Mesendoderm (in vitro differentiated cells): ENCODE data around the gene LMO1.

ENCODE experiments used
- DNase-seq: peaks from one replicate; pipeline ENCODE4 v3.0.0; 2013
- H2AK5ac ChIP-seq: 2 replicates; pipeline ENCODE4 v1.6.1; 2013; ENCODE audit warnings: low read length, inconsistent platforms
- H2BK120ac ChIP-seq: 2 replicates; pipeline ENCODE4 v1.6.1; 2013; ENCODE audit warnings: low read depth, mild to moderate bottlenecking, low read length, moderate library complexity, mixed read lengths
- H2BK15ac ChIP-seq: replicated peaks from 2 replicates; pipeline ENCODE4 v1.6.1; 2013; ENCODE audit warnings: low read depth, mild to moderate bottlenecking, moderate library complexity
- H2BK5ac ChIP-seq: 2 replicates; pipeline ENCODE4 v1.6.1; 2013; ENCODE audit warnings: low read length, inconsistent platforms
- H3K18ac ChIP-seq: 2 replicates; pipeline ENCODE4 v1.6.1; 2013; ENCODE audit warnings: mild to moderate bottlenecking, low read length, mixed read lengths
- H3K23ac ChIP-seq: one replicate; pipeline ENCODE4 v1.6.1; 2013; ENCODE audit warnings: low read length
- H3K27ac ChIP-seq: 2 replicates; pipeline ENCODE4 v1.5.1; 2013; ENCODE audit warnings: low read depth, mild to moderate bottlenecking, inconsistent platforms, low read length, moderate library complexity
- H3K27me3 ChIP-seq: 2 replicates; pipeline ENCODE4 v1.6.1; 2013; ENCODE audit warnings: low read length, control low read depth, mild to moderate bottlenecking, inconsistent platforms; ENCODE audit not compliant: insufficient read depth, poor library complexity
- H3K36me3 ChIP-seq: 2 replicates; pipeline ENCODE4 v1.6.1; 2013; ENCODE audit warnings: low read length, inconsistent platforms; ENCODE audit not compliant: control insufficient read depth, insufficient read depth
- H3K4ac ChIP-seq: one replicate; pipeline ENCODE4 v1.6.1; 2013; ENCODE audit warnings: low read depth, mild to moderate bottlenecking, low read length, moderate library complexity
- H3K4me1 ChIP-seq: 2 replicates; pipeline ENCODE4 v1.6.1; 2013; ENCODE audit warnings: low read depth, low read length, inconsistent platforms; ENCODE audit not compliant: control insufficient read depth
- H3K4me2 ChIP-seq: 2 replicates; pipeline ENCODE4 v1.6.1; 2013; ENCODE audit warnings: low read length
- H3K4me3 ChIP-seq: 2 replicates; pipeline ENCODE4 v1.5.1; 2013; ENCODE audit warnings: mild to moderate bottlenecking, low read length
- H3K56ac ChIP-seq: one replicate; pipeline ENCODE4 v1.6.1; 2013; ENCODE audit warnings: low read length
- H3K79me1 ChIP-seq: 2 replicates; pipeline ENCODE4 v1.6.1; 2013; ENCODE audit warnings: low read length, inconsistent platforms
- H3K79me2 ChIP-seq: 2 replicates; pipeline ENCODE4 v1.6.1; 2013; ENCODE audit warnings: mild to moderate bottlenecking, low read length; ENCODE audit not compliant: control insufficient read depth, insufficient read depth
- H3K9ac ChIP-seq: 2 replicates; pipeline ENCODE4 v1.6.1; 2013; ENCODE audit warnings: low read length, inconsistent platforms
- H4K5ac ChIP-seq: one replicate; pipeline ENCODE4 v1.6.1; 2013; ENCODE audit warnings: low read length
- H4K8ac ChIP-seq: one replicate; pipeline ENCODE4 v1.6.1; 2013; ENCODE audit warnings: low read depth, mild to moderate bottlenecking, control low read depth, low read length, moderate library complexity
- WGBS: extraction: QIAGEN DNeasy Blood & Tissue Kit; methylation state at CpG from one replicate; pipeline ENCODE4 v1.1.7; 2013; ENCODE audit warnings: low lambda C conversion rate, missing lambda C conversion rate; ENCODE audit not compliant: insufficient coverage; ENCODE audit errors: extremely low coverage; 5-methylcytosine and 5-hydroxymethylcytosine counted together

Gene LMO1

GRCh38 chr11:8282631-8283030 lies 19.0 kb upstream of the LMO1 start:
- H3K27me3 ChIP-seq: no peaks in the 10 kb centered on the region
- H3K18ac ChIP-seq: no peak overlapping the region
- H2AK5ac ChIP-seq: no peak overlapping the region
- peak overlapping the region; percentile 65 for H3K4me2 ChIP-seq
- H4K5ac ChIP-seq: no peak overlapping the region
- no peaks in the 10 kb centered on the region for H3K4me1 ChIP-seq
- H3K27ac ChIP-seq: no peak overlapping the region
- H3K23ac ChIP-seq: no peak overlapping the region
- peak; percentile 75 for DNase-seq
- no peak overlapping the region for H3K4ac ChIP-seq
- H3K79me1 ChIP-seq: no peaks in the 10 kb centered on the region
- WGBS: no CpG with 5 or more reads among the region's 10 CpGs
- peak overlapping the region; percentile 28 for H3K56ac ChIP-seq
- H2BK120ac ChIP-seq: no peak overlapping the region
- no peak overlapping the region for H3K9ac ChIP-seq
- no peak overlapping the region for H2BK5ac ChIP-seq
- no peaks in the 10 kb centered on the region for H3K79me2 ChIP-seq
- H2BK15ac ChIP-seq: no peak overlapping the region
- no peak overlapping the region for H3K4me3 ChIP-seq
- no peaks in the 10 kb centered on the region for H3K36me3 ChIP-seq
- H4K8ac ChIP-seq: no peak overlapping the region

GRCh38 chr11:8281266-8281665 lies 17.6 kb upstream of the LMO1 start:
- H3K79me1 ChIP-seq: no peaks in the 10 kb centered on the region
- H2AK5ac ChIP-seq: no peak overlapping the region
- WGBS: no CpG with 5 or more reads among the region's 2 CpGs
- H3K4me2 ChIP-seq: no peak overlapping the region
- no peak overlapping the region for H3K18ac ChIP-seq
- H3K4me3 ChIP-seq: no peak overlapping the region
- no peaks in the 10 kb centered on the region for H3K36me3 ChIP-seq
- H3K9ac ChIP-seq: no peak overlapping the region
- H3K4ac ChIP-seq: no peak overlapping the region
- no peak overlapping the region for H2BK15ac ChIP-seq
- H2BK5ac ChIP-seq: no peak overlapping the region
- no peaks in the 10 kb centered on the region for H3K79me2 ChIP-seq
- no peak overlapping the region for H3K23ac ChIP-seq
- H3K27me3 ChIP-seq: no peaks in the 10 kb centered on the region
- no peak overlapping the region for H2BK120ac ChIP-seq
- H3K56ac ChIP-seq: no peak overlapping the region
- no peak for DNase-seq
- H4K5ac ChIP-seq: no peak overlapping the region
- H3K4me1 ChIP-seq: no peaks in the 10 kb centered on the region
- H4K8ac ChIP-seq: no peak overlapping the region
- H3K27ac ChIP-seq: no peak overlapping the region

- Histone ChIP-seq H3K36me3 (no peaks in the 10 kb centered on the region), H3K9ac (no peak overlapping the region), H3K4me2 (no peak overlapping the region), H3K79me2 (no peaks in the 10 kb centered on the region), H4K8ac (no peak overlapping the region), H3K4me3 (no peak overlapping the region), H4K5ac (no peak overlapping the region), H3K4ac (no peak overlapping the region), H2BK120ac (no peak overlapping the region), H3K4me1 (no peaks in the 10 kb centered on the region), H3K56ac (no peak overlapping the region), H3K27ac (no peak overlapping the region), H2AK5ac (no peak overlapping the region), H3K23ac (no peak overlapping the region), H3K79me1 (no peaks in the 10 kb centered on the region), H3K18ac (no peak overlapping the region), H3K27me3 (no peaks in the 10 kb centered on the region), H2BK15ac (no peak overlapping the region), H2BK5ac (no peak overlapping the region)
- no peak for DNase-seq
- WGBS: no CpG with 5 or more reads among the region's 7 CpGs
Measured at GRCh38 chr11:8277691-8278090, 14.0 kb upstream of the LMO1 start.

GRCh38 chr11:8276528-8276927 lies 12.8 kb upstream of the LMO1 start:
- Histone ChIP-seq H2BK120ac (no peak overlapping the region), H3K56ac (no peak overlapping the region), H3K79me2 (no peaks in the 10 kb centered on the region), H3K27me3 (no peaks in the 10 kb centered on the region), H3K9ac (no peak overlapping the region), H4K8ac (no peak overlapping the region), H3K79me1 (no peaks in the 10 kb centered on the region), H2BK15ac (no peak overlapping the region), H4K5ac (no peak overlapping the region), H3K4me1 (no peaks in the 10 kb centered on the region), H3K4me3 (no peak overlapping the region), H3K36me3 (no peaks in the 10 kb centered on the region), H3K23ac (no peak overlapping the region), H3K27ac (no peak overlapping the region), H3K4ac (no peak overlapping the region), H2BK5ac (no peak overlapping the region), H3K4me2 (no peak overlapping the region), H3K18ac (no peak overlapping the region), H2AK5ac (no peak overlapping the region)
- DNase-seq: no peak
- no CpG with 5 or more reads among the region's 4 CpGs for WGBS

GRCh38 chr11:8273287-8273686 lies 9.6 kb upstream of the LMO1 start:
- Histone ChIP-seq H3K4me2 (no peak overlapping the region), H3K27me3 (peaks cover 21% of the 10 kb centered on the region), H3K4ac (no peak overlapping the region), H3K18ac (no peak overlapping the region), H3K79me2 (no peaks in the 10 kb centered on the region), H3K79me1 (no peaks in the 10 kb centered on the region), H3K9ac (no peak overlapping the region), H3K27ac (no peak overlapping the region), H4K8ac (no peak overlapping the region), H2BK15ac (no peak overlapping the region), H3K36me3 (no peaks in the 10 kb centered on the region), H2AK5ac (no peak overlapping the region), H2BK120ac (no peak overlapping the region), H3K23ac (no peak overlapping the region), H3K4me3 (no peak overlapping the region), H2BK5ac (no peak overlapping the region), H3K4me1 (no peaks in the 10 kb centered on the region), H4K5ac (no peak overlapping the region), H3K56ac (no peak overlapping the region)
- DNase-seq: no peak

GRCh38 chr11:8271106-8271886 lies 7.6 kb upstream of the LMO1 start:
- no peak overlapping the region for H4K5ac ChIP-seq
- H3K4me3 ChIP-seq: no peak overlapping the region
- no peak for DNase-seq
- no peak overlapping the region for H3K4me2 ChIP-seq
- peaks cover 40% of the 10 kb centered on the region for H3K27me3 ChIP-seq
- H3K79me1 ChIP-seq: no peaks in the 10 kb centered on the region
- no peak overlapping the region for H2BK15ac ChIP-seq
- H3K9ac ChIP-seq: no peak overlapping the region
- H4K8ac ChIP-seq: no peak overlapping the region
- no peaks in the 10 kb centered on the region for H3K36me3 ChIP-seq
- no peaks in the 10 kb centered on the region for H3K4me1 ChIP-seq
- H3K27ac ChIP-seq: no peak overlapping the region
- no peak overlapping the region for H2BK5ac ChIP-seq
- H3K4ac ChIP-seq: no peak overlapping the region
- H2BK120ac ChIP-seq: no peak overlapping the region
- no peak overlapping the region for H2AK5ac ChIP-seq
- no peak overlapping the region for H3K56ac ChIP-seq
- WGBS: no CpG with 5 or more reads among the region's 5 CpGs
- H3K79me2 ChIP-seq: no peaks in the 10 kb centered on the region
- no peak overlapping the region for H3K18ac ChIP-seq
- H3K23ac ChIP-seq: no peak overlapping the region
